Esophagus squamous epithelium (tissue), 5 donors: Measurements from ENCODE around the gene PDRG1. TPM values are rescaled to one million over a fixed set of nuclear protein-coding genes. Genes with fewer than 3 reads are reported as not detected.

Experiments used
- DNase-seq: peaks from one replicate; lab custom pipeline; 2025; lab: John Stamatoyannopoulos, UW
- H3K27ac ChIP-seq, 4 donors: fragments of 200-600 bp; sonication (generic); one replicate each; pipeline ENCODE4 v1.5.1; 2016 to 2019; ENCODE audit warnings: mild to moderate bottlenecking in 1 of 4
- H3K27me3 ChIP-seq, 4 donors: fragments of 200-600 bp; sonication (generic); 1 replicate in 3 of 4; 2 replicates in 1 of 4; pipeline versions ENCODE4 v1.5.1 to v1.6.0; 2017 to 2021; ENCODE audit warnings: antibody characterized with exemption in 1 of 4
- H3K36me3 ChIP-seq, 3 donors: fragments of 200-600 bp; sonication (generic); one replicate each; pipeline ENCODE4 v1.5.1; 2016 to 2019
- H3K4me1 ChIP-seq, 3 donors: fragments of 200-600 bp; sonication (generic); one replicate each; pipeline ENCODE4 v1.5.1; 2017 to 2019
- H3K4me3 ChIP-seq, 4 donors: fragments of 200-600 bp; sonication (generic); 1 replicate in 3 of 4; 2 replicates in 1 of 4; pipeline ENCODE4 v1.5.1; 2016 to 2019; ENCODE audit warnings: mild to moderate bottlenecking in 2 of 4, moderate library complexity in 1 of 4
- H3K9me3 ChIP-seq, 3 donors: fragments of 200-600 bp; sonication (generic); one replicate each; pipeline ENCODE4 v1.5.1; 2016 to 2019
- CTCF ChIP-seq, 6 experiments: fragments of 450-650 bp in 4 of 6; fragments of 200-600 bp in 2 of 6; sonication (generic) in 2 of 6; IDR thresholded peaks; one replicate each; pipeline ENCODE4 v1.5.1; 2016 to 2019; ENCODE audit warnings: antibody characterized with exemption in 6 of 6, mild to moderate bottlenecking in 4 of 6, moderate library complexity in 4 of 6
- POLR2A ChIP-seq, 4 donors: fragments of 450-650 bp; IDR thresholded peaks; one replicate each; pipeline ENCODE4 v1.6.1; 2017; ENCODE audit warnings: antibody characterized with exemption in 4 of 4, mild to moderate bottlenecking in 4 of 4, moderate library complexity in 3 of 4
- WGBS, 2 donors: methylation state at CpG; one replicate each; pipeline ENCODE4 v1.1.5; 2018; 5-methylcytosine and 5-hydroxymethylcytosine counted together
- intact Hi-C: fragments of 100-400 bp; cut with DNase I; formaldehyde crosslinking; loops from one replicate; pipeline ENCODE4 v1.15.0; 2022
- total RNA-seq, 4 donors: library from RNA; depleted of rRNA; stranded (reverse); fragments of >200 nt; gene quantifications; one replicate each; pipeline ENCODE4 v1.1.0, GENCODE V29; 2016
- donor health status: DM: yes; HTN: yes; CAD: no.

PDRG1 gene
- total RNA-seq, 4 donors from 2014 or later: 6.6 to 14.8 (median 11.1) TPM

- H3K9me3 ChIP-seq: no peaks in the 10 kb centered on the region
- H3K4me3 ChIP-seq: no peak overlapping the region
- WGBS, 2 donors: 48 to 60% methylated on average over 1 of the region's 1 CpG
- peaks cover 12 to 20% (median 13%) of the 10 kb centered on the region in 3 donors for H3K4me1 ChIP-seq
- H3K27me3 ChIP-seq: peaks cover 0 to 39% (median 0%) of the 10 kb centered on the region in 4 donors
- H3K27ac ChIP-seq: no peak overlapping the region
- TF ChIP-seq CTCF (IDR thresholded peaks at IDR 0.05) (no peak), POLR2A (IDR thresholded peaks at IDR 0.05) (no peak)
- DNase-seq: no peak
- intact Hi-C loops: loop anchor here (5.0 kb wide), 1 partner anchor 102 kb away; no protein-coding TSS in a partner anchor
- H3K36me3 ChIP-seq: peaks cover 0 to 9% (median 0%) of the 10 kb centered on the region in 3 donors
These were observed 2.7 kb upstream of the PDRG1 start for GRCh38 chr20:31954500-31954899.

- 76 to 77% methylated on average over 3 to 6 of the region's 6 CpGs for WGBS, 2 donors
- Histone ChIP-seq H3K36me3 (peaks cover 0 to 17% (median 0%) of the 10 kb centered on the region in 3 donors), H3K4me3 (no peak overlapping the region), H3K27me3 (peaks cover 0 to 34% (median 0%) of the 10 kb centered on the region in 4 donors), H3K9me3 (no peaks in the 10 kb centered on the region), H3K4me1 (peaks cover 12 to 24% (median 13%) of the 10 kb centered on the region in 3 donors), H3K27ac (no peak overlapping the region)
- intact Hi-C loops: loop anchor here (5.0 kb wide), 1 partner anchor 101 kb away; no protein-coding TSS in a partner anchor
- no peak for TF ChIP-seq POLR2A (IDR thresholded peaks at IDR 0.05)
- no peak for TF ChIP-seq CTCF (IDR thresholded peaks at IDR 0.05)
- no peak for DNase-seq
These were observed 1.8 kb upstream of the PDRG1 start for GRCh38 chr20:31953556-31954148.

- Histone ChIP-seq H3K4me3 (peak overlapping the region; percentile 75 to 98 (median 92)), H3K27ac (peak overlapping the region; percentile 81 to 89 (median 84)), H3K27me3 (peaks cover 0 to 12% (median 0%) of the 10 kb centered on the region in 4 donors), H3K9me3 (peaks cover 0 to 5% (median 0%) of the 10 kb centered on the region in 3 donors), H3K4me1 (peaks cover 12 to 24% (median 13%) of the 10 kb centered on the region in 3 donors), H3K36me3 (peaks cover 11 to 42% (median 19%) of the 10 kb centered on the region in 3 donors)
- intact Hi-C loops: loop anchor here (5.0 kb wide), 1 partner anchor 99 kb away; no protein-coding TSS in a partner anchor
- TF ChIP-seq CTCF (IDR thresholded peaks at IDR 0.05): no peak
- TF ChIP-seq POLR2A (IDR thresholded peaks at IDR 0.05): no peak
- DNase-seq: no peak
- 5 to 7% methylated on average over 5 of the region's 6 CpGs for WGBS, 2 donors
These were observed 680 bp downstream of the PDRG1 start for GRCh38 chr20:31951203-31951529.

GRCh38 chr20:31949877-31950646, 1.8 kb downstream of the PDRG1 start:
- peaks cover 12 to 28% (median 13%) of the 10 kb centered on the region in 3 donors for H3K4me1 ChIP-seq
- no peak overlapping the region for H3K27ac ChIP-seq
- H3K36me3 ChIP-seq: peaks cover 22 to 53% (median 30%) of the 10 kb centered on the region in 3 donors
- peaks cover 0 to 2% (median 0%) of the 10 kb centered on the region in 4 donors for H3K27me3 ChIP-seq
- TF ChIP-seq CTCF (IDR thresholded peaks at IDR 0.05) (no peak), POLR2A (IDR thresholded peaks at IDR 0.05) (no peak)
- H3K4me3 ChIP-seq: peak overlapping the region in 1 of 4 donors; percentile 96
- WGBS, 2 donors: 79 to 83% methylated on average over 7 to 9 of the region's 9 CpGs
- intact Hi-C loops: loop anchor here (5.0 to 10.0 kb wide), 2 partner anchors 98 to 145 kb away; no protein-coding TSS in a partner anchor
- DNase-seq: no peak
- H3K9me3 ChIP-seq: peaks cover 0 to 5% (median 0%) of the 10 kb centered on the region in 3 donors
